Testis (tissue), 2 donors: ENCODE measurements around the gene HNF1B.

Experiments used
- CTCF ChIP-seq, 3 experiments: fragments of 450-650 bp in 2 of 3; fragments of 200-600 bp in 1 of 3; sonication (generic) in 1 of 3; IDR thresholded peaks; one replicate each; pipeline ENCODE4 v1.5.1; 2016 to 2019; ENCODE audit warnings: antibody characterized with exemption in 3 of 3, mild to moderate bottlenecking in 2 of 3, moderate library complexity in 1 of 3
- POLR2A ChIP-seq: fragments of 450-650 bp; IDR thresholded peaks from one replicate; pipeline ENCODE4 v1.6.1; 2017; ENCODE audit warnings: antibody characterized with exemption, mild to moderate bottlenecking, moderate library complexity

GRCh38 chr17:37642681-37643080, 102.2 kb downstream of the HNF1B start:
- no peak for TF ChIP-seq POLR2A
- TF ChIP-seq CTCF (IDR thresholded peaks at IDR 0.05): no peak
